GM12875 (cell line): ENCODE measurements around the gene PRKCA.
A peak's percentile ranks its signal among the peaks of the same experiment; 100 is the strongest.

Experiments
- H3K4me3 ChIP-seq: one replicate; pipeline ENCODE4 v1.5.1; 2011; ENCODE audit warnings: low read depth, low read length, control low read depth
- TF ChIP-seq, protein P1 (sequence below): IDR thresholded peaks from 2 replicates; pipeline ENCODE4 v1.5.1; 2011; ENCODE audit warnings: low read depth, mild to moderate bottlenecking, control low read depth, inconsistent platforms, low read length, moderate library complexity, borderline replicate concordance; ENCODE audit not compliant: insufficient read depth

PRKCA gene

GRCh38 chr17:66849851-66850580, 547.6 kb downstream of the PRKCA start:
- TF ChIP-seq, protein P1, sequence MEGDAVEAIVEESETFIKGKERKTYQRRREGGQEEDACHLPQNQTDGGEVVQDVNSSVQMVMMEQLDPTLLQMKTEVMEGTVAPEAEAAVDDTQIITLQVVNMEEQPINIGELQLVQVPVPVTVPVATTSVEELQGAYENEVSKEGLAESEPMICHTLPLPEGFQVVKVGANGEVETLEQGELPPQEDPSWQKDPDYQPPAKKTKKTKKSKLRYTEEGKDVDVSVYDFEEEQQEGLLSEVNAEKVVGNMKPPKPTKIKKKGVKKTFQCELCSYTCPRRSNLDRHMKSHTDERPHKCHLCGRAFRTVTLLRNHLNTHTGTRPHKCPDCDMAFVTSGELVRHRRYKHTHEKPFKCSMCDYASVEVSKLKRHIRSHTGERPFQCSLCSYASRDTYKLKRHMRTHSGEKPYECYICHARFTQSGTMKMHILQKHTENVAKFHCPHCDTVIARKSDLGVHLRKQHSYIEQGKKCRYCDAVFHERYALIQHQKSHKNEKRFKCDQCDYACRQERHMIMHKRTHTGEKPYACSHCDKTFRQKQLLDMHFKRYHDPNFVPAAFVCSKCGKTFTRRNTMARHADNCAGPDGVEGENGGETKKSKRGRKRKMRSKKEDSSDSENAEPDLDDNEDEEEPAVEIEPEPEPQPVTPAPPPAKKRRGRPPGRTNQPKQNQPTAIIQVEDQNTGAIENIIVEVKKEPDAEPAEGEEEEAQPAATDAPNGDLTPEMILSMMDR = no peak

GRCh38 chr17:66850692-66851091, 548.3 kb downstream of the PRKCA start:
- TF ChIP-seq, protein P1 = no peak
- H3K4me3 ChIP-seq = no peak overlapping the region

More at GRCh38 chr17:66849851-66850580, 547.6 kb downstream of the PRKCA start:
- H3K4me3 ChIP-seq = no peak overlapping the region

- H3K4me3 ChIP-seq = no peak overlapping the region
- TF ChIP-seq, protein P1 = peak; percentile 47; the same call in 1 of the 2 replicates
Measured at GRCh38 chr17:66855204-66855603, 552.8 kb downstream of the PRKCA start.

GRCh38 chr17:66858226-66859083, 556.0 kb downstream of the PRKCA start:
- TF ChIP-seq, protein P1 = no peak
- H3K4me3 ChIP-seq = no peak overlapping the region

DNA sequence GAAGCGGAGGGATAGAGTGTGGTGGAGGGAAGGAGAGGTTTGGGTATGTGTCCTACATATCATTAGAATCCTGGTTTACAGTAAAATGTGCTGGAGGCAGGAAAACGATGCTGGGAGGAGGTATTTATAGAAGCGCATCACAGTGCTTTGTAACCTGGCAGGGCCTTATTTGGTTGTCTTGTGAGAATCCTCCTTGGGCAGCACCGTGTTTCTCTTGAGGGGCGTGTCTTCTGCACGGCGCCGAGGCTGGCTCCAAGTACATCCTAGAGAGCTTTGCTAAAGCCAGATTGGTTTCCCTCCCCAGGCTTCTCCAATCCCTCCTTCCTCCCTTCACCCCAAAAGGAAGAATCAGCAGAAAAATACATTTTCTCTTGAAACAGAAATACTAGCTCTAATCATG, 556.9 kb downstream of the PRKCA start:
- H3K4me3 ChIP-seq = no peak overlapping the region
- TF ChIP-seq, protein P1 = no peak

GRCh38 chr17:66860204-66860603, 557.8 kb downstream of the PRKCA start:
- TF ChIP-seq, protein P1 = no peak
- H3K4me3 ChIP-seq = no peak overlapping the region
